ENCODE data around the gene TCTA. TPM values are rescaled to one million over a fixed set of nuclear protein-coding genes. Genes with fewer than 3 reads are reported as not detected.

The TCTA gene
- total RNA-seq, 2 donors from 2014 or later = 13.9 to 23.1 TPM

GRCh38 chr3:49454898-49455681, 42.9 kb downstream of the TCTA start:
- no peaks in the 10 kb centered on the region for H3K27me3 ChIP-seq
- H3K4me3 ChIP-seq = no peak overlapping the region
- H3K36me3 ChIP-seq = no peaks in the 10 kb centered on the region
- H3K27ac ChIP-seq = peak overlapping the region in 1 of 2 donors; percentile 21
- no peaks in the 10 kb centered on the region for H3K9me3 ChIP-seq
- DNase-seq (ENCODE audit: low spot score) = no peak
- H3K4me1 ChIP-seq = peaks cover 0 to 15% of the 10 kb centered on the region in 2 donors
- TF ChIP-seq, protein P1, sequence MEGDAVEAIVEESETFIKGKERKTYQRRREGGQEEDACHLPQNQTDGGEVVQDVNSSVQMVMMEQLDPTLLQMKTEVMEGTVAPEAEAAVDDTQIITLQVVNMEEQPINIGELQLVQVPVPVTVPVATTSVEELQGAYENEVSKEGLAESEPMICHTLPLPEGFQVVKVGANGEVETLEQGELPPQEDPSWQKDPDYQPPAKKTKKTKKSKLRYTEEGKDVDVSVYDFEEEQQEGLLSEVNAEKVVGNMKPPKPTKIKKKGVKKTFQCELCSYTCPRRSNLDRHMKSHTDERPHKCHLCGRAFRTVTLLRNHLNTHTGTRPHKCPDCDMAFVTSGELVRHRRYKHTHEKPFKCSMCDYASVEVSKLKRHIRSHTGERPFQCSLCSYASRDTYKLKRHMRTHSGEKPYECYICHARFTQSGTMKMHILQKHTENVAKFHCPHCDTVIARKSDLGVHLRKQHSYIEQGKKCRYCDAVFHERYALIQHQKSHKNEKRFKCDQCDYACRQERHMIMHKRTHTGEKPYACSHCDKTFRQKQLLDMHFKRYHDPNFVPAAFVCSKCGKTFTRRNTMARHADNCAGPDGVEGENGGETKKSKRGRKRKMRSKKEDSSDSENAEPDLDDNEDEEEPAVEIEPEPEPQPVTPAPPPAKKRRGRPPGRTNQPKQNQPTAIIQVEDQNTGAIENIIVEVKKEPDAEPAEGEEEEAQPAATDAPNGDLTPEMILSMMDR (IDR thresholded peaks at IDR 0.05) = no peak

GRCh38 chr3:49456466-49456865, 44.2 kb downstream of the TCTA start:
- H3K36me3 ChIP-seq = no peaks in the 10 kb centered on the region
- H3K4me3 ChIP-seq = no peak overlapping the region
- H3K27ac ChIP-seq = no peak overlapping the region
- H3K9me3 ChIP-seq = no peaks in the 10 kb centered on the region
- H3K27me3 ChIP-seq = no peaks in the 10 kb centered on the region
- TF ChIP-seq, protein P1 (IDR thresholded peaks at IDR 0.05) = no peak
- DNase-seq (ENCODE audit: low spot score) = no peak
- peaks cover 0 to 29% of the 10 kb centered on the region in 2 donors for H3K4me1 ChIP-seq

DNA sequence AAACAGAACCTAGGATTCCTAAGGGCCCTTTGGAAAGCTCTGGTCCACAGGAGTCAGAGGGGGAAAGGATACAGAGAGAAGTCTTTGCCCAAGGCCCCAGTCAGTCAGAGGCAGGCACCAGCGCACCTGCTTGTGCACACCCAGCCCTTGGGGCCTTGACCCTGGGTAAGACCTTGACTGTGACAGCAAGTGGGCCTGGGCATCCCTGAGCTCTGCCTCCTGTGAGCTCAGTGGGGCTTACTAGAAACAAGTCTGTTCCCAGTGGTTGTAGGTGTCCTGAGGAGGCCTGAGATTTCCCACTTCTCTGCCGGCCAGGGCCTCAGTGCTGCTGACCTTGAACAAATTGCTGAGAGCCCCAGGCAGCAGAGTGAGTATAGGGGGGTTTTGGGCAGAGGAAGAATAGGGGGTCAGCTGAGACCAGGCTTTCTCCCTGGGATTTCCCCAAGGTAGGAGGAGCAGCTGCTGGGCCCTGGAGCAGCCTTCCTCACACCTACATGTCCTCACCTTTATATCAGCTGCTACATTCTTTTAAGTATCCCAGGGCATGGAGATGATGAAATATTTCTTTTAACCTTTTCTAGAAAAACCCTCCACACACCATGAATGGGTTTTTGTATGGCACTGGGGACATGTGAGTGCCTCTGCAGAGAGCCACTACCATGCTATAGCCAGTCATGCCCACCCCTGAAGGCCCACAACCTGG, 48.1 kb downstream of the TCTA start:
- Histone ChIP-seq H3K4me1 (peaks cover 0 to 32% of the 10 kb centered on the region in 2 donors), H3K27me3 (no peaks in the 10 kb centered on the region), H3K36me3 (no peaks in the 10 kb centered on the region), H3K9me3 (no peaks in the 10 kb centered on the region), H3K4me3 (no peak overlapping the region), H3K27ac (no peak overlapping the region)
- TF ChIP-seq, protein P1 (IDR thresholded peaks at IDR 0.05) = no peak
- DNase-seq (ENCODE audit: low spot score) = no peak

DNA sequence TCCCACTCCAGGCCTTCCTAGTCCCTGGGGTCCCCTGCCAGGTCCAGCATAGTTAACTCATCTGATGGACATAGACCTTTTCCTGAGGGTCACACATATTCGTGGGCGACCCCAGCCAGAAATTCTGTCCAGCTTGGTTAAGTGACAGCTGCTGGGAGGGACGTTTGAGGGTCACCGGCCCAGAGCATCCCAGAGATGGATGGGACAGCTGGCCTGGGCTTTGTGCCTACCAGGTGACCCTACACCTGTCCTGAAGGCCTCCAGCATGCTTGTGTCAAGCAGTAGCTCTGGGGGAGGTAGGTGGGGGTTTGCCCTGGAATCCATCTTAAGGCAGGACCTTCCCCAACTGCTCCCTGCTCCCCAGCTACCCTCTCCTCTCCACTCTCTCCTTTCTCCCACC, 48.7 kb downstream of the TCTA start:
- no peak for DNase-seq (ENCODE audit: low spot score)
- TF ChIP-seq, protein P1 (IDR thresholded peaks at IDR 0.05) = no peak
- H3K27me3 ChIP-seq = no peaks in the 10 kb centered on the region
- H3K9me3 ChIP-seq = no peaks in the 10 kb centered on the region
- no peak overlapping the region for H3K4me3 ChIP-seq
- H3K4me1 ChIP-seq = peaks cover 0 to 35% of the 10 kb centered on the region in 2 donors
- H3K36me3 ChIP-seq = no peaks in the 10 kb centered on the region
- H3K27ac ChIP-seq = peak overlapping the region in 1 of 2 donors; percentile 44

DNA sequence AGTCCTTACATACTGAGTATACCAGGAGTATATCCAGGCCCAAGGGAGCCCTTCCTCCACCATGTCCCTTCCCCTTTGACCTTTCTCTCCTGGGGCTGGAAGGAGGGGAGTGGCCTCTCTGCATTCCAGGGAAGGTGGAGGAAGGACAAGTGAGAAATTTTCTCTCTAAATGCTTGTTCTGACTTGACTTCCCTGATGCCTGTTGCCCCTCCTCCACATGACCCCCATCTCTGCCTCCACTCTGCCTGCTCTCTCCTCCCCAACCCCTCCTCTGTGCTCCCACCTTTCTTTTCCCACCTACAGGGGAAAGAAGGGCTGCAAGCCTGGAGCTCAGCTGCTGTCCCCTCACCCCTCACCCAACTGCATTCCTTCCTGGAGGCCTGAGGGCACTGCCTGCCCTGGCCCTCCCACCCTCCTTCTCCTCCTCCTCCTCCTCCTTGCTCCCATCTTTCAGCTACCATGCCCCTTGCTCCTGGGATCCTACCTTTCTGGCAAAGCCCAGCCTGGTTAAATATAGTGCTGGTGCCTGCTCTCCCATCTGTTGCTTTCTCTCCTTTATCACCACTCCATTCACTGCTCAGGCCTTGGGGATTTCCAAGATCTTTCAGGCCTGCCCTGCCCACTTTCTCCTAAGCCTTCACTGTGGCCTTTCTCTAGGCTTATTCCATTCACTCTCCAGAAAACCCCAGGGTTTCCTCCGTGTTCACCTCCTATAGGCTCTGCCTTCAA, 49.4 kb downstream of the TCTA start:
- no peak for DNase-seq (ENCODE audit: low spot score)
- H3K4me1 ChIP-seq = peaks cover 0 to 38% of the 10 kb centered on the region in 2 donors
- peak overlapping the region; percentile 41 to 44 for H3K27ac ChIP-seq
- H3K36me3 ChIP-seq = no peaks in the 10 kb centered on the region
- TF ChIP-seq, protein P1 (IDR thresholded peaks at IDR 0.05) = no peak
- no peaks in the 10 kb centered on the region for H3K9me3 ChIP-seq
- no peak overlapping the region for H3K4me3 ChIP-seq
- H3K27me3 ChIP-seq = no peaks in the 10 kb centered on the region
